Germinal center (tissue), 1 donor: ENCODE results near the gene PDE12.
"Not testable (repeated sequence)": the region's sequence is repeated elsewhere in the genome, so short reads cannot be mapped to it uniquely, and the experiment has no call there.

Experiments used
- DNase-seq: peaks from one replicate; pipeline ENCODE4 v3.0.0; 2012; ENCODE audit warnings: mixed read lengths, low spot score

PDE12 gene

DNA sequence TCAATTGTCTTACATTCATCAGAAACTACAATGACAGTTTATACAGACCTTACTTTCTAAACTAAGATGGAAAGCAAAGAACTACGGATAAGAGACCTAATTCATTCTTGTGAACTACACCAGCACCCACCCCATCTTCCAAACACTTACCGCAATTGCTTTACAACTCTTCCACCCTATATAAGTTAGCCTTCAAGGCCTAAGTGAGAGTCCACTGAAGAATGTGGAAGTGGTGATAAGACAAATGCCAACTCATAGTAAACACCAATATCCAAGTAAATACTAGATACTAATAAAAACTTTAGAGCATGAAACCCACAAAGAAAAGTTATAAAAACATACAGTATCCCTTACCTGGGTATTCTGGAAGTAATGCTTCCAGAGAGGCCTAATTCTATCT is 27.5 kb downstream of the PDE12 start:
- DNase-seq: no peak

DNA sequence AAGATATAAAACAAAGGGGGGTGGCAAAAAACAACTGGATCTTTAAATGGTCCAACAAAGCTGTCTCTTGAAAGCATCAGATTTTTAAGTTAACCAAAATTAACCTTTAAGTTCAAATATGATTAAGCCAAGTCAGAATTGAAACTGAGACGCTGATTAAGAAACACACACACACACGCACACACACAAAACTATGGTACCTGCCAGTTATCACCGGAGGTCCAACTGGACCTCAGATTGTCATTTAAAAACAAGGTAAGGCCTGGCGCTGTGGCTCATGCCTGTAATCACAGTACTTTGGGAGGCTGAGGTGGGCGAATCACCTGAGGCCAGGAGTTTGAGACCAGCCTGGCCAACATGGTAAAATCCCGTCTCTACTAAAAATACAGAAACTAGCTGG is 30.7 kb downstream of the PDE12 start:
- DNase-seq: no peak

DNA sequence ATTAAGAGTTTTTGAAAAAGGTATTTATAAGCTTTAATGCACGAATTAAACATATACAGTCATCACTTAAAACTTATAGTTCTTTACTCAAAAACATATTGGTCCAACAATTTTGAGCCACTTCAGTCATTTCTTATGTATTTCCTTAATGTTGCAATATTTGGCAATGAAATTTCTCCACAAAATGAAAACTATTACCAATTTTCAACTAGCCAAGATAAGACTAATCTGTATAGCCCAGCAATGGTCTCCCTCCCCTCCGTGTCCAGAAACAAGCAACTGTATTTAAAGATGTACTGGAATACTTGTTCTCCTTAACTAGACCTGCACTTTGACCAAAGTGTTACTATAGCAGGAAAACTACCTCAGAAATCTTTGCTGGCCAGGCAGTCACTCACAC is 31.8 kb downstream of the PDE12 start:
- DNase-seq: no peak

DNA sequence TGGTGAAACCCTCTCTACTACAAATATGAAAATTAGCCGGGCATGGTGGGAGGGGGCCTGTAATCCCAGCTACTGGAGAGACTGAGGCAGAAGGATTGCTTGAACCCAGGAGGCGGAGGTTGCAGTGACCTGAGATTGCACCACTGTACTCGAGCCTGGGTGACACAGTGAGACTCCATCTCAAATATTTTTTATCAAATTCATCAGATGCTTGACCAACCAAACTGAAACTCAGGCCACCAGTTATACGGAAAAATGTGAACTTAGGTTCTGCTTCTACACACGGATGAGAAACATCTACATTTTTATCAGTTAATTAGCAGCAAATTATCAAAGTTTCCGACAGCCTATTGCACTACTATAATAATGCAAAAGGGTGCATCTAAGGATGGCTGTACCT is 36.2 kb downstream of the PDE12 start:
- DNase-seq: no peak

GRCh38 chr3:57594144-57594543 is 38.1 kb downstream of the PDE12 start:
- no peak for DNase-seq

DNA sequence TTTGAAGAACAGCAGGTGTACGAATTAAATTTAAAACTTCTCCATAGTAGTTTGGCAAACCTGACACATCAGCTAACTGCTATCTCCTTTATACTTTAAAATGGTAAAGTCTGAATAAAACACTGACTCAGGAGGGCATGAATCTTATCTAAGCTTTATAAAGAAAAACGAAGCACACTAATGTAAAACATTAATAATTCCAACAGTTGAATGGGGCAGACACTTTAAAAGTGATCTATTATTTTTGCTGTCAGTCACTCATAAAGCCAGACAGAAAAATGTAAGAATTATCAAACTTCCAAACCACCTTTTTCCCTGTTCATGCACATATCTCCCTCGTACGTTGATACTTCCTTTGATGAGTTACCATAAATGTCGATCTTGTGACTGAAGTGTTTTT is 38.5 kb downstream of the PDE12 start:
- DNase-seq: no peak

DNA sequence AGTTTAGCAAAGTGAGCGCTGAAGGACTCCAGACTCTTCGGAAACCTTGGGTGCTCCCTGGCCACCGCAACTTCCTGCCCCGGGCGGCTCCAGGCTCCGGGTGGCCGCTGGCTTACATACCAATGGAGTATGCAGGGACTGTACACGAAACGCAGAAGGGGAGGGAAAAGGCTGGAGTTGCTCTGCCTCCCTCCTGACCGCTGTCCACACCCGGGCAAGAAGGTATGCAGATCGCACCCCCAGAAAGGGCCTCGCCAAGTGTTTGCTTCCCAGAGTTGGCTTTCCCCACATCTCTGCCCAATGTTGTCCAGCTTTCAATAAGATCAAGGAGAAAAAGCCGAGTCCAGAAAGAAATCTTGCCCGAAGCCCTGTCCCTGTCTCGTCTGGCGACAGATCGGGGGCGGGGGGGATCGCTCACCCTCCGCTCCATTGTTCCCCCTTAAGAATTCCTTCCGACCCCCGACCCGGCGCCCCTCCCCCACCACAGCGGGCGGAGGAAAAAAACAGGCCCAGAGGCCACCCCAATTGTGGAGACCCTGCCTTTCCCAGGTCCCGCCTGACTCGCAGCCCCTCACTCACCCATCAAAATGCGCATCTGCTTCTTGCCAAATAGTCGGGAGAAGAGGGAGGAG is 40.5 kb downstream of the PDE12 start:
- peak; percentile 53 for DNase-seq

DNA sequence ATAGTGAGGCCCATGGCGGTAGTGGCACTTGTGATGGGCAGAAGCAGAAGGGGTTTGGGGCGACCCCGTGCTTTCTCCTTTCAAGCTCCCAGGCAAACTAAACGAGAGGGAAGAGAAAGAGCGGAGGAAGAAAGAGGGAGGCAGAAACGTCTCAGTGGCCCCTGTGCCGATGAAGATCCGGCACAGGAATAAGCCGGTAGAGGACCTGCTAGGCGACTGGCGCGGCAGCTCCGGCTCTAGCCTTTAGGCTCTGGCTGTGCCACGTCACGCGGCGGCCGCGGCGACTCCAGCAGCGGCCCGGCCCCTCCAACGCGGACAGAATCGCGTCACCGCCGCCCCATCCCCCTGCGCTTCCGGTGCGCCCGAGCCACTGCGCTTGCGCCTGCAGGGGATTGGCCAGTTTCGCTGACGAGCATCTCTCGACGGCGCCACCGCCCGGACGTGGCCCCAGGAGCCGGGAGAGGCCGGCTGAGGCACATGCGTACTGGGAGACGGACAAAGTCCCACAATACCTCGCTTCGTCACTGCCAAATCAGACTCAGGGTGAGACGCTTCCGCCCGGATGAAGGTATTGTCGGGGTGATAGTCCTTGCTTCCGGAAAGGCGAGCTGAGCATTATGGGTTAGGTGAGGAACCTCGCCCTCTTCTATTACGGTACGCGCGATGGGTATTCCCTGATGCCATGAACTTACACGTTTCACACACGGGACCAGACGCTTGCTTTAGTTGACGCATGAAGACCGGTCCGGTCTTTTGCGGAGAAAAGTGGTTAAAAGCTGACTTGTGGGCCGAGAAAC is 41.3 kb downstream of the PDE12 start, which contains the start of gene ARF4:
TSS of gene ARF4 (minus strand) at position 218 of the 797 bp plus-strand sequence. CDS start at position 14, 204 bp downstream.
- peak; percentile 100 for DNase-seq

- DNase-seq: no peak
These were observed 42.8 kb downstream of the PDE12 start for GRCh38 chr3:57598765-57599360.

DNA sequence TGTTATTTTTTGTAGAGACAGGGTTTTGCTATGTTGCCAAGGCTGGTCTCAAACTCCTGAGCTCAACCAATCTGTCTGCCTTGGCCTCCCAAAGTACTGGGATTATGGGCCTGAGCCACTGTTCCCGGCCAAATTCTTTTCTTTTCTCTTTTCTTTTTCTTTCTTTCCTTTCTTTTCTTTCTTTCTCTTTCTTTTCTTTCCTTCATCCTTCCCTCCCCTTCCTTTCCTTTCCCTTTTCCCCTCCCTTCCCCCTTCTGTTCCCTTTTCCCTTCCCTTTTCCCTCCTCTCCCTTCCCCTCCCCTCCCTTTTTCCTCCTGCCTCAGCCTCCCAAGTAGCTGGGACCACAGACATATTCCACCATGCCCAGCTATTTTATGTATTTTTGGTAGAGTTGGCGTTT is 44.1 kb downstream of the PDE12 start:
- DNase-seq: no peak

DNA sequence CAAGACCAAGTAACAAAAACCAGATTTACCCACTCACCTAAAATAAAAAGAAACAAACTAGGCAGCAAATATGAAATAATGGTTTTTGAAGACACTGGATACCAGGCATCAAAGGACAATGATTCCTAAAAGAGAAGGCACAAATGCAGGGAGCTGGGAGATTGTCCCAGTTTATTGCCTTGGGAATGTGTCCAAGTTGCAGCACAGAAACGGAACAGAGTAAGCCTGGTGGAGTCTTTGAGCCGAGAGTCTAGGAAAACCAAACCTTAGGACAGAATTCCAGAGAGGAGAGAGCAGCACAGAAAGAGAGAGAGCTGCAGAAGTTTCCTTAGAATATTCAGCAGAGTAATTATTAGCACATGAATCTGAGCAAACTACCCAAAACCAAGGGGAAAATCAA is 48.9 kb downstream of the PDE12 start:
- no peak for DNase-seq

DNA sequence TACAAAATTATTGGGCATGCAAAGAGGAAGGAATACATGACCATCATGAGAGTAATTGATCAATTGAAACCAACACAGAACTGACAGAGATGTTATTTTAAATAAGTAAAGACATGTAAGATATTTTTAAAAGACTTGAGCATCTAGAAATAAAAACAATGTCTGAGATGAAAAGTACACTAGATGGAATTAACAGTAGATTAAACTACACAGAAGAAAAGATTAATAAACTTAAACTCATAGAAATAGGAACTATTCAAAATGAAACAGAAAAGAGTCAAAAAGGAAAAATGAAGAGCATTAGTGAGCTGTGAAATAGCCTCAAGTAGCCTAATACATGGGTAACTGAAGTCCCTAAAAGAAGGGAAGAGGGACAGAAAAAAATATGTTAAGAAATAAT is 49.6 kb downstream of the PDE12 start:
- DNase-seq: no peak

DNA sequence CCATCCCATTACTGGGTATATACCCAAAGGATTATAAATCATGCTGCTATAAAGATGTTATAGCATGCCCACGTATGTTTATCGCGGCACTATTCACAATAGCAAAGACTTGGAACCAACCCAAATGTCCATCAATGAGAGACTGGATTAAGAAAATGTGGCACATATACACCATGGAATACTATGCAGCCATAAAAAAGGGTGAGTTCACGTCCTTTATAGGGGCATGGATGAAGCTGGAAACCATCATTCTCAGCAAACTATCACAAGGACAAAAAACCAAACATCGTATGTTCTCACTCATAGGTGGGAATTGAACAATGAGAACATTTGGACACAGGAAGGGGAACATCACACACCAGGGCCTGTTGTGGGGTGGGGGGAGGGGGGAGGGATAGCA is 55.8 kb downstream of the PDE12 start:
- DNase-seq: not testable (repeated sequence)

GRCh38 chr3:57616233-57616632 is 60.2 kb downstream of the PDE12 start:
- DNase-seq: no peak
